NB4 (cell line): ENCODE data around the gene LMBR1.

Experiments used
- MAX ChIP-seq: IDR thresholded peaks from 2 replicates; pipeline ENCODE4 v1.6.1; 2011; ENCODE audit warnings: low read depth, low read length
- MYC ChIP-seq: IDR thresholded peaks from 2 replicates; pipeline ENCODE4 v1.6.1; 2011; ENCODE audit warnings: low read depth, low read length
- POLR2A ChIP-seq: IDR thresholded peaks from 2 replicates; pipeline ENCODE4 v1.6.1; 2011; ENCODE audit warnings: mild to moderate bottlenecking; ENCODE audit not compliant: insufficient read length; ENCODE audit errors: extremely low read depth
- TF ChIP-seq, protein P1 (sequence below): IDR thresholded peaks from one replicate; pipeline ENCODE4 v1.5.1; 2012; ENCODE audit warnings: low read depth, low read length

DNA sequence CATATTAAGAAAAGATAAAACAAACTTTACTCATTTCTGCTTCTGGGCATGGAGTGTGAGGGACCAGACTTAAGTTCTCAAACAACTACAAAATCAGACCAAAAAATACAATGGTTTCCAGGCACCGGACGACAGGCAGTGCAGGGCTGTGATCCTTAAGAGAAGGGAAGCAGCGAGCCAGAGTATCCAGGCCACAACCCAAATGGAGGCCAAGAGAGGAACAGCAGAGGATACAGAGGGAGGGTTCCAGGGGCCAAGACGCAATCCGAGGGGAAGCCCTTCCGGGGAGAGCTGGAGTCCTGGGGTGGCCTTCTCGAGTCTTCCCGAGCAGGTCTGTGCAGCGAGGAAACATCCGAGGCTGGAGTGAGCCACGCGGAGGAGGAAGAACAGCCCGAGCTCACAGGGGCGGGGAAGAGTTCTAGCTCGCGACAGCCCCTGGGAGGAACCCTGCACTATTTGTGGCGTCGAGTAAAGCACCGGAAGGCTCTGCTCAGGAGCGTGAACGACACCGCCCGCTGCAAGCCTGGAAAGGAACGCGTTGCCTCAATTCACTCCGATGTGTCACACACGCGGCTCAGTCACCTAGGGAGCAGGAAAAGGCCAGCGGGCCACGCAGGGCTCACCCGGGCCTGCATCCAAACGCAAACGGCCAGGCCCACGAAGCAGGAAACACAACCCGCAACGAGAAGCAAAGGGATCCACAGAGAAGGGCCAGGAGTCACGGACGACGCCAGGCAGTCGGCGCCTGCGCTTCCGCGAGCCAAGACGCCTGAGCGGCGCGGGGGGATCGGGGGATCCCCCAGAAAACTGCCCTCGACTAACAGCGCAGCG, 253.3 kb downstream of the LMBR1 start:
- TF ChIP-seq, protein P1, sequence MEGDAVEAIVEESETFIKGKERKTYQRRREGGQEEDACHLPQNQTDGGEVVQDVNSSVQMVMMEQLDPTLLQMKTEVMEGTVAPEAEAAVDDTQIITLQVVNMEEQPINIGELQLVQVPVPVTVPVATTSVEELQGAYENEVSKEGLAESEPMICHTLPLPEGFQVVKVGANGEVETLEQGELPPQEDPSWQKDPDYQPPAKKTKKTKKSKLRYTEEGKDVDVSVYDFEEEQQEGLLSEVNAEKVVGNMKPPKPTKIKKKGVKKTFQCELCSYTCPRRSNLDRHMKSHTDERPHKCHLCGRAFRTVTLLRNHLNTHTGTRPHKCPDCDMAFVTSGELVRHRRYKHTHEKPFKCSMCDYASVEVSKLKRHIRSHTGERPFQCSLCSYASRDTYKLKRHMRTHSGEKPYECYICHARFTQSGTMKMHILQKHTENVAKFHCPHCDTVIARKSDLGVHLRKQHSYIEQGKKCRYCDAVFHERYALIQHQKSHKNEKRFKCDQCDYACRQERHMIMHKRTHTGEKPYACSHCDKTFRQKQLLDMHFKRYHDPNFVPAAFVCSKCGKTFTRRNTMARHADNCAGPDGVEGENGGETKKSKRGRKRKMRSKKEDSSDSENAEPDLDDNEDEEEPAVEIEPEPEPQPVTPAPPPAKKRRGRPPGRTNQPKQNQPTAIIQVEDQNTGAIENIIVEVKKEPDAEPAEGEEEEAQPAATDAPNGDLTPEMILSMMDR, result no peak
- TF ChIP-seq POLR2A (no peak), MAX (no peak), MYC (no peak)
